Neural progenitor cell (in vitro differentiated cells): ENCODE measurements around the gene GIT1.

Experiments
- CTCF ChIP-seq: fragments of 200-600 bp; sonication (generic); IDR thresholded peaks from 2 replicates; pipeline ENCODE4 v1.5.1; 2017; ENCODE audit warnings: antibody characterized with exemption, mild to moderate bottlenecking
- EZH2 ChIP-seq: fragments of 200-600 bp; sonication (generic); IDR thresholded peaks from 2 replicates; pipeline ENCODE4 v1.6.1; 2017; ENCODE audit warnings: antibody characterized with exemption, mild to moderate bottlenecking, moderate library complexity
- EZH2phosphoT487 ChIP-seq: fragments of 200-600 bp; sonication (generic); IDR thresholded peaks from 2 replicates; pipeline ENCODE4 v1.6.1; 2017; ENCODE audit warnings: antibody characterized with exemption

DNA sequence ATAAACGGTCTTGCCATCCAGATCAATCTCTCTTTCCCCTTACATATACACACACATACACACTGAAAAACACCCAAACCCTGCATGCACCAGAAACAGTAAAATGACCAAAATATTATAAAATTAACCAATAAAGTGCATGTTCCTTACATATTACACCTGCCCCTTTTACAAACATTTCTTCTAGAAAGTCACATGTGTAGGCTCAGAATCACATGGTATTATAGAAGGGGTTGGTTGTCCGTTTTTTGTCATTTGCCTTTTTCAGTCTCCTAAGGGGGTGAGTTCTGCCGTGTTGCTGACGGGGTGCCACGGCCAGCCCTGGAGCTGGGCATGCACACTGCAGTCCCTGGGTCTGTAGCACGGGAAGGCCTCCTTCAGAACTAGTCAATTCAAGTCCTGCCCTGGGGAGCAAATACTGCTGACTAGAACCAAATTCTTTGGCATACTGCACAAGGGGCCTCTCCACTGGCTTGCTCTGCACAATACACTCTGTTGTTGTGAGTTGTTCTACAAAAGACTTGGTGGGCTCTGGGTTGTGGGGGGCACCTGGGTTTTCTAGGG, 41.3 kb upstream of the GIT1 start:
- TF ChIP-seq EZH2, result no peak
- TF ChIP-seq CTCF, result no peak
- no peak for TF ChIP-seq EZH2phosphoT487
